T-helper 9 cell (primary cell): Measurements from ENCODE around the gene HMGB3.
"Not testable (repeated sequence)": the region's sequence is repeated elsewhere in the genome, so short reads cannot be mapped to it uniquely, and the experiment has no call there.

ENCODE experiments used
- DNase-seq: peaks from one replicate; pipeline ENCODE4 v3.0.0-alpha.2; 2020
- total RNA-seq, 2 donors: gene quantifications; one replicate each; lab custom pipeline; 2026; lab: John Stamatoyannopoulos, UW

The HMGB3 gene
- 3.9 to 4.3 reads per million in 2 donors for total RNA-seq

- DNase-seq, result peak; percentile 58
Measured at GRCh38 chrX:150982788-150983520, at the start of gene HMGB3. Gene HMGB3, plus strand, starts transcription at chrX:150983335. Its CDS starts 2,265 bp downstream, at chrX:150985600.

GRCh38 chrX:150933945-150934350 lies 49.2 kb upstream of the HMGB3 start:
- no peak for DNase-seq

GRCh38 chrX:150934453-150934852 lies 48.7 kb upstream of the HMGB3 start:
- DNase-seq, result no peak

GRCh38 chrX:150935467-150935866 lies 47.7 kb upstream of the HMGB3 start:
- no peak for DNase-seq

- no peak for DNase-seq
Measured at GRCh38 chrX:150936556-150936955, 46.6 kb upstream of the HMGB3 start.

GRCh38 chrX:150940844-150941495 lies 42.2 kb upstream of the HMGB3 start:
- no peak for DNase-seq

- DNase-seq, result no peak
Measured at GRCh38 chrX:150941580-150941979, 41.6 kb upstream of the HMGB3 start.

- no peak for DNase-seq
Measured at GRCh38 chrX:150942942-150943594, 40.1 kb upstream of the HMGB3 start.

GRCh38 chrX:150944233-150944632 lies 38.9 kb upstream of the HMGB3 start:
- DNase-seq, result no peak

- no peak for DNase-seq
Measured at GRCh38 chrX:150954951-150955350, 28.2 kb upstream of the HMGB3 start.

GRCh38 chrX:150955590-150955989 lies 27.5 kb upstream of the HMGB3 start:
- DNase-seq, result no peak

- DNase-seq, result no peak
Measured at GRCh38 chrX:150958177-150958576, 25.0 kb upstream of the HMGB3 start.

- DNase-seq, result no peak
Measured at GRCh38 chrX:150959557-150959956, 23.6 kb upstream of the HMGB3 start.

GRCh38 chrX:150961631-150962030 lies 21.5 kb upstream of the HMGB3 start:
- no peak for DNase-seq

GRCh38 chrX:150964416-150964815 lies 18.7 kb upstream of the HMGB3 start:
- DNase-seq, result not testable (repeated sequence)

GRCh38 chrX:150966235-150966634 lies 16.9 kb upstream of the HMGB3 start:
- no peak for DNase-seq

- DNase-seq, result no peak
Measured at GRCh38 chrX:150966742-150967141, 16.4 kb upstream of the HMGB3 start.

- DNase-seq, result no peak
Measured at GRCh38 chrX:150967786-150968185, 15.3 kb upstream of the HMGB3 start.

GRCh38 chrX:150968862-150969720 lies 14.0 kb upstream of the HMGB3 start:
- DNase-seq, result no peak

GRCh38 chrX:150972450-150972849 lies 10.7 kb upstream of the HMGB3 start:
- no peak for DNase-seq

- no peak for DNase-seq
Measured at GRCh38 chrX:150975655-150976390, 7.3 kb upstream of the HMGB3 start.
